Stomach (tissue), 9 donors: Measurements from ENCODE around the gene VRK3. TPM values are rescaled to one million over a fixed set of nuclear protein-coding genes. Genes with fewer than 3 reads are reported as not detected.

Source experiments
- DNase-seq, 2 donors: peaks; one replicate each; pipeline versions ENCODE4 v3.0.0 to v3.0.0-alpha.2; 2013 to 2019
- H3K27ac ChIP-seq, 5 donors: fragments of 200-600 bp in 4 of 5; sonication (generic) in 4 of 5; one replicate each; pipeline ENCODE4 v1.5.1; 2013 to 2019; ENCODE audit warnings: mild to moderate bottlenecking in 1 of 5, moderate library complexity in 1 of 5
- H3K27me3 ChIP-seq, 3 donors: fragments of 200-600 bp; sonication (generic); one replicate each; pipeline ENCODE4 v1.5.1; 2017 to 2019; ENCODE audit warnings: mixed run types in 1 of 3
- H3K36me3 ChIP-seq, 4 donors: fragments of 200-600 bp; sonication (generic); 1 replicate in 3 of 4; 2 replicates in 1 of 4; pipeline ENCODE4 v1.5.1; 2016 to 2019
- H3K4me1 ChIP-seq, 4 donors: fragments of 200-600 bp; sonication (generic); one replicate each; pipeline ENCODE4 v1.5.1; 2016 to 2019
- H3K4me3 ChIP-seq, 4 donors: fragments of 200-600 bp; sonication (generic) in 3 of 4; one replicate each; pipeline ENCODE4 v1.5.1; 2016 to 2019; ENCODE audit warnings: mild to moderate bottlenecking in 1 of 4
- H3K9me3 ChIP-seq, 4 donors: fragments of 200-600 bp; sonication (generic); one replicate each; pipeline ENCODE4 v1.5.1; 2016 to 2019
- CTCF ChIP-seq, 7 experiments: fragments of 450-650 bp in 4 of 7; fragments of 200-600 bp in 3 of 7; sonication (generic) in 3 of 7; IDR thresholded peaks; one replicate each; pipeline ENCODE4 v1.5.1; 2016 to 2019; ENCODE audit warnings: antibody characterized with exemption in 7 of 7, control low read depth in 2 of 7, mild to moderate bottlenecking in 1 of 7
- EP300 ChIP-seq: sonication (generic); formaldehyde crosslinking; IDR thresholded peaks from one replicate; pipeline ENCODE4 v1.6.1; 2017; ENCODE audit warnings: antibody characterized with exemption
- POLR2A ChIP-seq, 4 donors: fragments of 450-650 bp; IDR thresholded peaks; one replicate each; pipeline ENCODE4 v1.6.1; 2016; ENCODE audit warnings: antibody characterized with exemption in 4 of 4, control low read depth in 2 of 4, mild to moderate bottlenecking in 1 of 4, moderate library complexity in 1 of 4
- POLR2AphosphoS5 ChIP-seq, 3 donors: sonication (generic); formaldehyde crosslinking; IDR thresholded peaks; one replicate each; pipeline ENCODE4 v1.6.1; 2016; ENCODE audit warnings: antibody characterized with exemption in 3 of 3
- WGBS, 5 donors: extraction: QIAGEN DNeasy Blood & Tissue Kit in 3 of 5; methylation state at CpG; one replicate each; pipeline versions ENCODE4 v1.1.5 to v1.1.7; 2013 to 2018; 5-methylcytosine and 5-hydroxymethylcytosine counted together
- intact Hi-C: fragments of 100-400 bp; cut with DNase I; formaldehyde crosslinking; loops from one replicate; pipeline ENCODE4 v1.15.1; 2023; ENCODE audit warnings: low total_unique reads
- polyA plus RNA-seq, 3 donors: library from polyadenylated mRNA; stranded (reverse); fragments of 200-250 nt; gene quantifications; one replicate each; pipeline ENCODE4 v1.2.3, GENCODE V29; 2013
- total RNA-seq, 5 donors: library from RNA; depleted of rRNA; stranded (reverse); fragments of >200 nt; gene quantifications; one replicate each; pipeline versions ENCODE4 v1.1.0 to v1.2.3, GENCODE V29; 2014 to 2016
- donor health status: healthy with polysubstance abuse.
- donor health status: Bipolar disorder and iron deficiency.
- donor health status: healthy.

VRK3 gene
- total and polyA plus RNA-seq, 8 donors, result 3.5 to 39.7 (median 22.8) TPM

DNA sequence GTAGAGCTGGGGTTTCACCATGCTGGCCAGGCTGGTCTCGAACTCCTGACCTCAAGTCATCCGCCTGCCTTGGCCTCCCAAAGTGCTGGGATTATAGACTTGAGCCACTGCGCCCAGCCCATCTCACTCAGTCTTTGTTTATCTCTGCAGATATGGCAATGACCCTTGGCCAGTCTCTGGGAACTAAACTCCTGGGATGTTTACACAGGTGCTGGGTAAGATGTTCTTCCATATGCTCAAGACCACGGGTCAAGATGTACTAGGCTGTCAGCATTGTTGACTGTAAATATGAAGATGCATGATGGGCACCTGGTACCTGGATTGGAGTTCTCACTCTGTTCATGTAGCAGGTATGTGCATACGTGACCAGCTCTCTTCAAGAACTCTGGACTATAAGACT, 36.5 kb upstream of the VRK3 start:
- Histone ChIP-seq H3K4me1 (no peaks in the 10 kb centered on the region), H3K4me3 (no peak overlapping the region), H3K27ac (no peak overlapping the region), H3K27me3 (no peaks in the 10 kb centered on the region), H3K9me3 (peaks cover 25 to 37% (median 32%) of the 10 kb centered on the region in 4 donors), H3K36me3 (no peaks in the 10 kb centered on the region)
- intact Hi-C loops, result no loop called here
- DNase-seq, result no peak
- TF ChIP-seq EP300, result no peak
- TF ChIP-seq POLR2AphosphoS5 (IDR thresholded peaks at IDR 0.05), result no peak
- no peak for TF ChIP-seq POLR2A (IDR thresholded peaks at IDR 0.05)
- WGBS, 5 donors, result 52 to 69% (median 53%) methylated on average over 5 of the region's 5 CpGs

DNA sequence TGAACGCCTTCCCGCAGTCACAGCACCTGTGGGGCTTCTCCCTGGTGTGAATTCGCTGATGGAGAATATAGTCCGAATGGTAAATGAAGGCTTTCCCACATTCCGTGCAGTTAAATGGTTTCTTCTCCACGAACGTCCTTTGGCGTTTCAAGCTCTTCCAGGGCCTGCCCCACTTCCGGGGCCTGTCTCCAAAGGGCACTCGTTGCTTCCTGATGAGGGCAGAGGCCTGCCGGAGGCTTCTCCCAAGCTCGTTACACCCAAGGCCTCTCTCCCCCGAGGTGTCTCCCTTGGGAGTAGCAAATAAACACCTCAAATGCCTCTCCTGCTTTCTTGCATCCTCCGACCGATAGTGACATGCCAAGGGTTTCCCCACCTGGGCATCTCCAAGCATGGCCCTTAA, 34.9 kb upstream of the VRK3 start:
- TF ChIP-seq EP300, result no peak
- no peak for TF ChIP-seq POLR2AphosphoS5 (IDR thresholded peaks at IDR 0.05)
- no peak for TF ChIP-seq CTCF (IDR thresholded peaks at IDR 0.05)
- no peak for TF ChIP-seq POLR2A (IDR thresholded peaks at IDR 0.05)
- Histone ChIP-seq H3K27me3 (no peaks in the 10 kb centered on the region), H3K27ac (no peak overlapping the region), H3K9me3 (peaks cover 25 to 37% (median 32%) of the 10 kb centered on the region in 4 donors), H3K4me1 (no peaks in the 10 kb centered on the region), H3K4me3 (no peak overlapping the region), H3K36me3 (no peaks in the 10 kb centered on the region)
- DNase-seq, result no peak
- intact Hi-C loops, result no loop called here
- WGBS, 5 donors, result 75 to 86% (median 84%) methylated on average over 15 of the region's 15 CpGs

- 79 to 90% (median 89%) methylated on average over 6 of the region's 6 CpGs for WGBS, 5 donors
These were observed 33.9 kb upstream of the VRK3 start for GRCh38 chr19:50059045-50059444.

DNA sequence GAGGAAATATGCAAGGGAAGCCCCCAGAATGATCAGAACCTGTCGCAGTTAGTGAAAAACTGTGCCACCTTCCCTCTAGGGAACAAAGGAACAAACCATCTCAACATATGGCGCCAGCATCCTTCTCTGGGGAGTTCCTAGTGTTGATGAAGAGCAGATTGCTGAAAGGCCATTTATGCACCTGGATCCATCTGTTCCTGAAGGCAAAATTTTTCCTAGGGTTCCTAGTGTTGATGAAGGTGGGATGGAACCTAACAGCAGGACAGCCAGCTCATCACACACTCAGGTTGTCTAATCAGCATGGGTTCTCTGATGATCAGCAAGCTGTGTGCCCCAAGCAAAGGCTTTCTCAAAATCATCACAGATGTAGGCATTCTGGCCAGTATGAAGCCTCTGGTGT, 33.3 kb upstream of the VRK3 start:
- no peaks in the 10 kb centered on the region for H3K27me3 ChIP-seq
- 83 to 97% (median 89%) methylated on average over 2 of the region's 2 CpGs for WGBS, 5 donors
- H3K4me3 ChIP-seq, result no peak overlapping the region
- H3K9me3 ChIP-seq, result peaks cover 25 to 37% (median 30%) of the 10 kb centered on the region in 4 donors
- intact Hi-C loops, result no loop called here
- TF ChIP-seq POLR2A (IDR thresholded peaks at IDR 0.05) (no peak), POLR2AphosphoS5 (IDR thresholded peaks at IDR 0.05) (no peak), EP300 (no peak), CTCF (IDR thresholded peaks at IDR 0.05) (no peak)
- no peaks in the 10 kb centered on the region for H3K4me1 ChIP-seq
- no peaks in the 10 kb centered on the region for H3K36me3 ChIP-seq
- H3K27ac ChIP-seq, result no peak overlapping the region
- DNase-seq, result no peak

More at GRCh38 chr19:50059045-50059444, 33.9 kb upstream of the VRK3 start:
- no peak for TF ChIP-seq CTCF (IDR thresholded peaks at IDR 0.05)
- no peak for TF ChIP-seq EP300
- no peak for TF ChIP-seq POLR2AphosphoS5 (IDR thresholded peaks at IDR 0.05)
- Histone ChIP-seq H3K4me1 (no peaks in the 10 kb centered on the region), H3K27ac (no peak overlapping the region), H3K36me3 (no peaks in the 10 kb centered on the region), H3K4me3 (no peak overlapping the region), H3K9me3 (peaks cover 25 to 37% (median 32%) of the 10 kb centered on the region in 4 donors), H3K27me3 (no peaks in the 10 kb centered on the region)
- intact Hi-C loops, result no loop called here
- DNase-seq, result no peak

- Histone ChIP-seq H3K4me1 (peaks cover 0 to 17% (median 12%) of the 10 kb centered on the region in 4 donors), H3K4me3 (no peak overlapping the region), H3K9me3 (peaks cover 11 to 35% (median 31%) of the 10 kb centered on the region in 4 donors), H3K27me3 (no peaks in the 10 kb centered on the region), H3K36me3 (peaks cover 0 to 8% (median 2%) of the 10 kb centered on the region in 4 donors), H3K27ac (no peak overlapping the region)
- WGBS, 5 donors, result 67 to 73% (median 71%) methylated on average over 4 of the region's 4 CpGs
- TF ChIP-seq EP300, result no peak
- no peak for TF ChIP-seq POLR2AphosphoS5 (IDR thresholded peaks at IDR 0.05)
- TF ChIP-seq CTCF (IDR thresholded peaks at IDR 0.05), result no peak
- no peak for TF ChIP-seq POLR2A (IDR thresholded peaks at IDR 0.05)
- DNase-seq, result no peak
- intact Hi-C loops, result no loop called here
These were observed 27.9 kb upstream of the VRK3 start for GRCh38 chr19:50053119-50053518.
